GM12872 (cell line): ENCODE results near the gene KLHL40.

Experiments used
- CTCF ChIP-seq: IDR thresholded peaks from 3 replicates; pipeline ENCODE4 v1.5.1; 2011; ENCODE audit warnings: low read depth, mild to moderate bottlenecking, low read length, moderate library complexity; ENCODE audit not compliant: insufficient read depth

The KLHL40 gene

DNA sequence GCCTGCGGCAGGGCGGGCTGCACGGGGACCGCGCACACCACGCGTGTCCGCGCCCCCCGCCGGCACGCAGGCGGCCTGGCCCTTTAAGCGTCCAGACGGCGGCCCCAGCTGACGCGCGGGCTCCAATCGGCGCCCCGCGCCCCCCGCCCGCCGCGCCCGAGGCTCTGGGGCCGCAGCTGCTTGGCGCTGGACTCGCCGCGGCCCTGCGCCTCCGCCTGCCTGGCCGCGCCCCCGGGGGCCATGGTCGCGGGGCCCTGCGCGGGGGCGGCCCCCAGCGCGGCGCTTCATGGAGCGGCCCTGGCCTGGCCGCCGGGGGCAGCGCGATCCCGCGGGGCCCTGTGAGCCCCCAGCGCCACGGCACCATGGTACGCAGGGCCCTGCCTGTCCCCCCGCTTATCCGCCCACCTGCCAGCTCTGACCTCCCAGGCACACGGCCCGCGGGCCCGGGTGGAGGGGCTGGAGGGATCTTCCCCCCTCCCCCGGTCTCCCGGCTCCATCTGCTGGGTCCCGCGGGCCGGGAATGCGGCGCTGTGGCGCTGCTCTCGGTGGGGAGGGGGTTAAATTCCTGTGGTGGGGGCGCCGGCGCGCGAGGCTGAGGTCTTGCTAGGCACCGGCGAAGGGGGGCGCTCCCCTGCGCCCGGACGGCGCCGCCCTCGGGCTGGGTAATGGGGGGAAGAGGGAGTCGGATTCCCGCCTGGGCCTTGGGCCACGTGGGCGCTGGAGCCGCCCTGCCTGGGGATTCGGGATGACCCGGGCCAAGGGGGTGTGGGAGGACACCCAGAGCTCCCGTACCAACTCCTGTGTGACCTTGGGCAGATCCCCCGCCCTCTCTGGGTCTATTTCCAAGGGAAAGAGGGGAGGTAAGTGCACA is 30.8 kb upstream of the KLHL40 start:
- no peak for TF ChIP-seq CTCF

GRCh38 chr3:42655331-42655888 is 29.9 kb upstream of the KLHL40 start:
- TF ChIP-seq CTCF, result no peak

DNA sequence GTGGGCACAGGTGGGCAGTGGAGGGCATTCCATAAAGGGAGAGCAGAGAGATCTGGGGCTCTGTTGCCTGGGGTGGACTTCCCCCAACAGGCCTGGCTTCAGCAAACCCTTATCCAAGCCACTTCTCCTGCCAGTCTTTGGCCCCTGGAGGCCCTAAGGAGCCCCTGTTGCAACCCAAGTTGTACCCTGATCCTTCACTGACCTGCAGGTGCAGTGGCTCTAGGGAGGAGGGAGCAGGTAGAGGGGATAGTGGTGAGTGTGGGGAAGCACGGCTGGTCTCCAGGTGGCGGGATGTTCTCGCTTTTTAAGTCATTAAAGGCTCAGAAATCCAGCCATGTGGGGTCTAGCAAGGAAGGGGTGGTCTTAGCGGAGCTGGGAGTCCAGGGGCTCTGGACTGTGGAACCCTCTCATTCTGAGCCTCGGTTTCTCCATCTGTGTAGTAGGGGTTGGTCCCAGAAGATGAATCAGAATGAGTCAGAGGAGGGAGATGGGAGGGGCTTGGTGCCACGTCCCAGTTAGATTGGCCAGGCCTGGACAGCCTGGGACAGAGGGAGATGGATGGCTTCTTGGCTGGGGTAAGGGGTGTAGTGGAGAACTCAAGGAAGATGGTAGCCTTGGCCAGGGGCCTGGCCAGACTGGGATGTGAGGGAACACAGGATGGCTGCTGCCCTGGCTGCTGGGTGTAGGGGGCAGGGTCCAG is 29.2 kb upstream of the KLHL40 start:
- TF ChIP-seq CTCF, result no peak

DNA sequence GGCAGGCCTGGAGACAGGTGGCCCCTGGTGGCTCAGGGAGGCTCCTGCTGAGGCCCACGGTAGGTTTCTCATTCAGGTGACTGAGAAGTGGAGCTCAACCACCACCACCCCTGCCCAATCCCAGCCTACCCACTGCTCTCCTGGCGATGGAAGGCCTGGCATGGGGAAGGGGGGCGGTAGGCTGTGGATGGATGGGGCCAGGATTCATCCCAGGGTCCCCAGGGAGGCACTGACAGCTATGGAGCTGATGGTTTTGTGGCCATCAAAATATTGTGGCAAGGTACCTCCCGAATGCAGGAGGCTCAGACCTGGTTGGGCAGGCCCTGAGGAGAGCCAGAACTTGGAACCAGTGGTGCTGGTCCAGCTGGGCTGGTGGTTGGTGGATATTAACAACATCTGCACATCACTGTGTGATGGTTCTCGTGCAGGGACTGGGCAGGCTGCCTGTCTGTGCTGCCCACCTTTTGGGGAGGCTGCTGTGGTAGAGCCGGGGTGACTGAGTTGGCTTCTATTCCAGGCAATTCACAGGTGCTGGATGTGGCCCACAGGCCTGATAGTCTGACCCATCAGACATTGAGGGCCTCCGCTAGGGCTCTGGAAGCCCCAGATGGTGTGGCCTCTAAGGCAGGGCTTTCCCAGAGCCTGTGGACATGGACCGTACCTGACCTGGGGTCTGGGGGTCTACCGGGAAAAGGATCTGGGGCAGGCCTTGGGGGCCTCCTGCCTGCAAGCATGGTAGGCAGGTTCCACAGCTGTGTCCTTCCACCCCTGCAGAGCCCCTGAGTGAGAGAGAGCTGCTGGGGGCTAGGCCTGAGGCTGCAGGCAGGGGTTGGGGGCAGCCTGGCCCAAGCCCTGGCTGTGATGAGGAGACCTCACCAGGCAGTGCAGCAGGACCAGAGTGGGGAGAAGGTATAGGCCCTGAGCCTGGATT is 28.4 kb upstream of the KLHL40 start:
- TF ChIP-seq CTCF, result no peak

DNA sequence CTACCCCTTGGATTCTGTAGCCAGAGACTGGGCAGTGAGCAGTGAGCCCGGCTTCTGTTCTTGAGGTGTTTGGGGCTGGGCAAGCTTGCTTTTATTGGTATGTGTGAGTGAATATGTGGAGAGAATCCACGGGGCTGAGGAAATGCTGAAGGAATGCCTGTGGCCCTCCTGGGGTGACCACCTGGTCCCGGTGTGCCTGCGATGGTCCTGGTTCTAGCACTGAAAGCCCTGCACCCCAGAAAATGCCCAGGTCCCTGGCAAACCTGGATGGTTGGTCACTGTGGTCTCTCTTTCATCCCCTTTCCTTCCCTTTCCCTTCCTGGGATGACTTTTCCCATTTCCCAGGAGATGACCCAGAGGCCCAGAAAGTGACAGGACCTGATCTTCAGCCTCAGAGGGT is 27.7 kb upstream of the KLHL40 start:
- TF ChIP-seq CTCF, result no peak

- TF ChIP-seq CTCF, result no peak
These were observed 27.1 kb upstream of the KLHL40 start for GRCh38 chr3:42658091-42658770.
